ES-I3 (cell line): ENCODE data around the gene PRKD1.
"Not testable (repeated sequence)": the region's sequence is repeated elsewhere in the genome, so short reads cannot be mapped to it uniquely, and the experiment has no call there.

Experiments
- H3K36me3 ChIP-seq: 2 replicates; pipeline ENCODE4 v1.6.1; 2013; ENCODE audit warnings: mild to moderate bottlenecking, low read length, control low read depth, moderate library complexity; ENCODE audit not compliant: insufficient read depth
- H3K4me1 ChIP-seq: 2 replicates; pipeline ENCODE4 v1.6.1; 2013; ENCODE audit warnings: mild to moderate bottlenecking, control low read depth, low read length; ENCODE audit not compliant: insufficient read depth
- H3K9ac ChIP-seq: 2 replicates; pipeline ENCODE4 v1.6.1; 2013; ENCODE audit warnings: low read depth, mild to moderate bottlenecking, low read length, moderate library complexity
- H3K9me3 ChIP-seq: 2 replicates; pipeline ENCODE4 v1.6.1; 2013; ENCODE audit warnings: mild to moderate bottlenecking, low read length, moderate library complexity; ENCODE audit not compliant: control insufficient read depth, insufficient read depth

The PRKD1 gene

DNA sequence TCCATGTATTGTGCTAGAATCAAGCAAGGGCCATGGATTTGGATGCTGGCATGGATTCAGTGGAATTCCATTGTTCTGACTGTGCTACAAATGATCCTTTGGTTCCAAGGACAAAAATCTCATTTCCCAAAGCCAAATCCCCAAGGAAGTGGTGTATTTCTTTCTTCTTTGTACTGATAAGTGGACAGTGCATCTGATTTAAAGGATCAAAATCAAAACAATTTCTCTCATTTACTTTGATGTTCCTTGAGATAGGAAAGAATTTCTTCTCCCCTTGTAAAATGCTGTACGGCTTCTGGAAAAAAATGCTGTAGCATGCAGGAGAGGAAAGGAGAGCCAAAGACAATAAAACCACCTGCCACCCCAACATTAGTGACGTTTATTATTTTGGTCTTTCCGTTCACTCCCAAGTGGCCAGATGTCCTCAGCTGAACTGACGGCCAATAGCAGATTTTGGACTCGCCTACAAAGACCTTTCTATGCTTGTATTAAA lies 185.7 kb downstream of the PRKD1 start:
- Histone ChIP-seq H3K4me1 (no peaks in the 10 kb centered on the region), H3K9me3 (no peaks in the 10 kb centered on the region), H3K9ac (no peak overlapping the region), H3K36me3 (no peaks in the 10 kb centered on the region)

DNA sequence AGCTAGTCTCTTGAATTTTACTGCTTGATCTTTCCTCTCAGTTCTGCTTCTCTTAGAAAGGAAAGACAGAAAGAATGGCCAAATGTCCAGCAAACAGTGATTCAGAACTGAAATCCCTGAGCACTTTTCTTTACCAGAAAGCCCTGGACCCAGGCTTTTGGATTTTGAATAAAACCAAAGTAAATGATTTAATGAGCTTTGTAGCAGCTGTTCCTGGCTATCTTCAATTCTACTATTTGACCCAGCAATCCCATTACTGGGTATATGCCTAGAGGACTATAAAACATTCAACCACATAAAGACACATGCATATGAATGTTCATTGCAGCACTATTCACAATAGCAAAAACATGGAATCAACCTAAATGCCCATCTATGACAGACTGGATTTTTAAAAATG lies 187.2 kb downstream of the PRKD1 start:
- Histone ChIP-seq H3K9ac (no peak overlapping the region), H3K36me3 (no peaks in the 10 kb centered on the region)

DNA sequence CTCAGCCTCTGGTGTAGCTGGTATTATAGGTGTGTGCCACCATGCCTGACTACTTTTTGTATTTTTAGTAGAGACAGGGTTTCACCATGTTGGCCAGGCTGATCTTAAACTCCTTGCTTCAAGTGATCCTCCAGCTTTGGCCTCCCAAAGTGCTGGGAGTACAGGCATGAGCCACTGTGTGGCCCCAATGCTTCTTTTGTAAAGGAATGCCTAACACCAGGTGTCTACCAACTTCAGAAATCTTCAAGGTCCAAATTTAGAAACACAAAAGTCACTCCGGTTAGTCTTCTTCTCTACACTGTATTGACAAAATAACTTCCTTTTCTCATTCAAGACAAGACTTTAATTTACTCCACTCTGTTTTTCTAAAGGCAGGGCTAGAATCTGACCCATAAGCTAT lies 188.7 kb downstream of the PRKD1 start:
- Histone ChIP-seq H3K36me3 (no peaks in the 10 kb centered on the region), H3K4me1 (no peaks in the 10 kb centered on the region), H3K9ac (no peak overlapping the region), H3K9me3 (no peaks in the 10 kb centered on the region)

More for the DNA sequence above, 187.2 kb downstream of the PRKD1 start:
- Histone ChIP-seq H3K9me3 (no peaks in the 10 kb centered on the region), H3K4me1 (no peaks in the 10 kb centered on the region)

DNA sequence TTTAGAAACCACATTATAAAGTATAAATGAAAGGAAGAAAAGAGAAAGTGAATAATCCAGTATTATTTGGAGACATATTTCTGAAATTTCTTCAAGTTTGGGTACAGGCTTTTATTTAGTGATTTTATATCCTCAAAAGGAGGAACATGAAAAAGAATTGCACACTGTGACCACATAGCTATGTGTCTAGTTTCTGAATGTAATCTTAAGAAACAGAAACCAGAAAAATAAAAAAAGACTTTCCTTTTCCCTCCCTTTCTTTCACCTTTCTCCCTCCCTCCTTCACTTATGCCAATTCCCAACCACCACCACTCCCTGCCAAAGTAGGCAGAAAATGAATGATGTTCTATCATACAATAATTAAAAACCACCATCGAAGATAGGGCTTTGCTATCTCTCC lies 189.6 kb downstream of the PRKD1 start:
- Histone ChIP-seq H3K36me3 (no peaks in the 10 kb centered on the region), H3K9me3 (no peaks in the 10 kb centered on the region), H3K4me1 (no peaks in the 10 kb centered on the region), H3K9ac (no peak overlapping the region)

DNA sequence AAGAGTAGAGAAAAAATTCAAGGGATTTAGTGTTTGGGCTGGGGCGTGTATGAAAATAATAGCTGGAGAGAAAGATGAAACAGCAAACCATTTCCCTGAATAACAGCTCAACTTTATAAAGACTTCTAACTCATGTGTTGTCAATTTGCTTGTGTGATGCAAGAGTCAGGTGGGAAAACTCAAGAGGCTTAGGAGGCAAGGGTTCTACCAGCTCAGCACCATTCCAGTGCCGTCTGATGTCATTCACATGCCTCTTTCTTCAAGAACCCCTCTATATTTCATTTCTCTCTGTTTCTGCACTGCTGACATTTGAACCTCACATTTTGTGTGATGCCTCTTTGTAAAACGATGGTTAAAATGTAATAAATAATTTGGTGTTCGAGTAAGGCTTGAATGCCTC lies 192.2 kb downstream of the PRKD1 start:
- Histone ChIP-seq H3K4me1 (no peaks in the 10 kb centered on the region), H3K9me3 (no peaks in the 10 kb centered on the region), H3K36me3 (no peaks in the 10 kb centered on the region), H3K9ac (no peak overlapping the region)

DNA sequence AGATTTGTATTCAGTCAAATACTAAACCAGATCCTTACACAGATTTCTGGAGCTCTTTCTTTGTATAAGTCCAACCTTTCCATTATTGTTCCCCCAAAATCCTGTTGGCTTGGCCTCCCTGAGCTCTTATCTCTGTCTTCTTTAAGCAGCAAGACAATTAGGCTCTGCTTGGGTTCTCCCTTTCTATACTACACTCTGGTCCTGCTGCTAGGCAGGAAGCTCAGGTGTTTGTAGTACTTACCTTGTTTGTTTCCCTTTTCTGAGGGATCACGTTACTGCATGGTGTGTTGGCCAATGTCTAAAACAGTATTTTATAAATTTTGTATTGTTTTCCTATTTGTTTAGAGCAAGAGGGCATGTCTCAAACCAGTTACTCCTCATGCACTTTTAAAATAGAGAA lies 192.9 kb downstream of the PRKD1 start:
- Histone ChIP-seq H3K9me3 (no peaks in the 10 kb centered on the region), H3K4me1 (no peaks in the 10 kb centered on the region)

DNA sequence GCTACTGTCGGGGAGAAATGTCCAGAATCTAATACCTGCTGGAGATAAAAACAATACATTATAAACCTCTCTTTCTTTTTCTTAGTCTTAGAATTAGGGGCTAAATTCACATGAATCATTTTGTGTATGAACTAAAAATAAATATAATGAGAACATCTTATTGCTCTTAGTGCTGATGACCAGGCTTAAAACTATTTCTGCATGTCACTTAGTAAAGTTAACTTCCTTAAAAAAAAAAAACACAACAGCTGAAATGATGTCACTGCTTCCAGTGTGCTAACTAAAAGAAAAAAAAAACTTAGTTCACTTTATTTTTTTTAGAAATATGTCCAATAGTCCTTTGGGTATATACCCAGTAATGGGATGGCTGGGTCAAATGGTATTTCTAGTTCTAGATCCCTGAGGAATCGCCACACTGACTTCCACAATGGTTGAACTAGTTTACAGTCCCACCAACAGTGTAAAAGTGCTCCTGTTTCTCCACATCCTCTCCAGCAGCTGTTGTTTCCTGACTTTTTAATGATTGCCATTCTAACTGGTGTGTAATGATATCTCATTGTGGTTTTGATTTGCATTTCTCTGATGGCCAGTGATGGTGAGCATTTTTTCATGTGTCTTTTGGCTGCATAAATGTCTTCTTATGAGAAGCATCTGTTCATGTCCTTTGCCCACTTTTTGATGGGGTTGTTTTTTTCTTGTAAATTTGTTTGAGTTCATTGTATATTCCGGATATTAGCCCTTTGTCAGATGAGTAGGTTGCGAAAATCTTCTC lies 200.9 kb downstream of the PRKD1 start:
- H3K9me3 ChIP-seq, H3K9ac ChIP-seq, H3K36me3 ChIP-seq, H3K4me1 ChIP-seq: not testable (repeated sequence)

More for the DNA sequence above, 192.9 kb downstream of the PRKD1 start:
- Histone ChIP-seq H3K36me3 (no peaks in the 10 kb centered on the region), H3K9ac (no peak overlapping the region)

DNA sequence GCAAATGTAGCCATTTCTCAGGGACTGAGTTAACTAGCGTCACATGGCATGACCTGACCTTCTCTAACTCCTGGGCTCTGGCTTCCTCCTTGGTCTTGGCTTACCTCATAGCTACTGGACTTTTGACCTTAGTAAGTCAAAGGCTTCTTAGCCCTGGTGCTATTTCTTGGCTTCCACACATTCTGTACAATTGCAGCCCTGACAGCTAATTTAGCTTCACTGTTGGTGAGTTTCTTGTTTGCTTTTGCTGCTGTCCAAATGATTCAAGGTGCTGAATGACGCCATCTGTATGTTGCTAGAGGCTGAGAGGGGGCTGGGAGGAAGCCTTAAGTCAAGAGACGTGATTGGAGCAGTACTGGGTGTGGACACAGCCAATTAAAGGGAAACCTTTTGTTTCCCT lies 202.7 kb downstream of the PRKD1 start:
- no peak overlapping the region for H3K9ac ChIP-seq
- H3K9me3 ChIP-seq: no peaks in the 10 kb centered on the region
- no peaks in the 10 kb centered on the region for H3K36me3 ChIP-seq
- H3K4me1 ChIP-seq: no peaks in the 10 kb centered on the region

DNA sequence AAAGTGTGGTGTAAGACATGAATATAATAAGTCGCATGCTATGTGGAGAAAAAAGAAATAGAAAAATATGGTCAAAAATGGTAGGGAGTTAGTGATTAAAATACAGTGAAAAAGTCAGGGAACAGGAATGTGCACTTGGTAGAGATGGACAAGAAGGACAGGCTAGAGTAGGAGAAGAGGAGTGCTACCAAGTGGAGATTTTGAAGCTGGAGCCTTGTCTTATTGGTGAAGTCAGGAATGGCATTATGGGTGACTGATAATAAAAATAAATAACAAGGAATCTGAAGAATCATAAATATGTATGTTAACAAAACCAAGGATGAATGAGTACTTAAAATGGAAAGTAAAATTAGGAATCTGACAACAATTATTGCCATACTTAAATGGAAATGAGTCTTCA lies 204.8 kb downstream of the PRKD1 start:
- no peaks in the 10 kb centered on the region for H3K4me1 ChIP-seq
- no peak overlapping the region for H3K9ac ChIP-seq
- no peaks in the 10 kb centered on the region for H3K36me3 ChIP-seq
- no peaks in the 10 kb centered on the region for H3K9me3 ChIP-seq

DNA sequence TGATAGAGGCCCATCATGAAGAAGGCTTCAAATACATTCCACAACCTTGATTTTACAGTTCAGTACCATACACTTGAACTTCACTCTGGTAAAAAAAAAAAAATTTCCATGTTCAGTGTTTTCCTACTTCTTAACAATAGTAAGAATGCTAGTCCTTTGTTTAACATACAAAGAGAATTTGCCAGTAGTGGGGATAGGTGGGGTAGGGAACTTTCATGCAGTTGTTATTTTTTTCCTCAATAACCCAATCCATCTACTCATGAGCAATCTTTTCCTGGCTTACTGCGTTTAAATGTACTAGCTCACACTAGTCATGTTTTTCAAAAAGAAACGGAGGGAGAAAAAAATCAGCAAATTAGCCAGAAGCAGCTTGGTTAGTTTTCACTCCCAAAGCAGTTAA lies 206.1 kb downstream of the PRKD1 start:
- H3K9me3 ChIP-seq: no peaks in the 10 kb centered on the region
- H3K36me3 ChIP-seq: no peaks in the 10 kb centered on the region
- H3K9ac ChIP-seq: no peak overlapping the region
- no peaks in the 10 kb centered on the region for H3K4me1 ChIP-seq

DNA sequence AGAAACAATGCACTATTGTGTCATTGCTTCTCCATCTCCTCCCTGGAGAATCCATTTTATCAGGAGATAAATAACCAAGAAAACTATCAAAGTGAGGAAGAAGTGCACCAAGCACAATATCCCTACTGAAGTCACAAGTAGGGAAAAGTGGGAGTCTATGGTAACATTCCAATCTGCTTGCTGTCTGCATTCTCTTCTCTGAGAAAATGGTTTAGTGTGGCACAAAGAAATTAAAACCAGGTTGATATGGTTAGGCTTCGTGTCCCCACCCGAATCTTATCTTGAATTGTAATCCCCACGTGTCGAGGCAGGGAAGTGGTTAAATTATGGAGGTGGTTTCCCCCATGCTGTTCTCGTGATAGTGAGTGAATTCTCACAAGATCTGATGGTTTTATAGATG lies 209.7 kb downstream of the PRKD1 start:
- Histone ChIP-seq H3K9me3 (no peaks in the 10 kb centered on the region), H3K36me3 (no peaks in the 10 kb centered on the region), H3K4me1 (no peaks in the 10 kb centered on the region), H3K9ac (no peak overlapping the region)

DNA sequence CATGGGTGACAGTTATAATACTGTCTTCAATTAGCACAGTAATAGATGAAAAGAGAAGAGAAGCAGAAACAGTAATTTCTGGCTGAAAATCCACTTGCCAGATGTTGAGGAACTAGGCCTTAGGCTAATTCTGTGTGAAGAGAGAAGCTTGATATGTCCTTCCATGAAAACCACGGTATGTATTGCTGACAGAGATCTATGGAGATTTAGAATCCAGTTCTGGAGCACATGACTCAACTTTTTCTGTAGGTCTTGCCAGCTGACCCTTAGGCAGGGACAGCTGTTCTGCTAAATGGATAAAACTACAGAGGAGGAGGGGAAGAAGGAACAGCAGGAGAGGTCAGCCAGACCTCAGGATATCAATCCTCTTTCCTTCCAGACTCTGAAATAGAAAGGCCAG lies 211.5 kb downstream of the PRKD1 start:
- H3K9ac ChIP-seq: no peak overlapping the region
- no peaks in the 10 kb centered on the region for H3K4me1 ChIP-seq
- no peaks in the 10 kb centered on the region for H3K36me3 ChIP-seq
- H3K9me3 ChIP-seq: no peaks in the 10 kb centered on the region

DNA sequence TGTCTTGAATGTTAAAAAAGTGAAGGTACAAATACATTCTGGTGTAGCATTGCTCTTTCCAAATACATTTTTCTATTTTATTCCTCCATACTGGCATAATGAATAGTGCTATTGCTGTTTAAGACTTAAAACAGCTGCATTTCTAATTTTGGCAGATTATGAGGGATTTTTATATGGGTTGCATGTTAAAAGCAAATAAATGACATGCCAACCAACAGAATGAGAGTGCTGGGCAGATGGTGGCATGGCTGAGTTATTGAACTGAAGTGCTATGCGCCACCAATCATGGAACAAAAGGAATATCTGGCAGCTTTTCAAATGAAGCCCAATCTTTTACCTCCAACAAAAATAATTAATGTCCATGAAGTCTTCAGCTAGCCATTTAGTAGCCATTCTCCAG lies 215.0 kb downstream of the PRKD1 start:
- Histone ChIP-seq H3K9ac (no peak overlapping the region), H3K9me3 (no peaks in the 10 kb centered on the region), H3K4me1 (no peaks in the 10 kb centered on the region), H3K36me3 (no peaks in the 10 kb centered on the region)

DNA sequence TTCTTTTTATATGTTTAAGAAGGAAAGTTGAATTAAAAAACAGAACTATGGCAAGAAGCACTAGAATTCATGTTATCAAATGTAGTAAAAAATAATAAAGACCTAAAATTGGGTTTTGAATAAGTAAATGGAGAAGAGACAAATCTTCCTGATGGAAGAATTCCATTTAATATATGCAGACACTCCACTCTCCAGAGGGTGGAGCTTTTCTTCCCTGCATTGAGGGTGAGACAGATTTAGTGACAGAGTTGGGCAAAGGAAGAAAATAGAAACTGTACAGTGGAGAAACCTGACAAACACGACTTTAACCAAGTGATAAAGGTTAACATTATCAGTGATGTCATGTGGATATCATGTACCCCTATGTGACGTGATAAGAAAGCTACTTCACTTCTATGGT lies 217.6 kb downstream of the PRKD1 start:
- Histone ChIP-seq H3K9me3 (no peaks in the 10 kb centered on the region), H3K9ac (no peak overlapping the region), H3K4me1 (no peaks in the 10 kb centered on the region), H3K36me3 (no peaks in the 10 kb centered on the region)

DNA sequence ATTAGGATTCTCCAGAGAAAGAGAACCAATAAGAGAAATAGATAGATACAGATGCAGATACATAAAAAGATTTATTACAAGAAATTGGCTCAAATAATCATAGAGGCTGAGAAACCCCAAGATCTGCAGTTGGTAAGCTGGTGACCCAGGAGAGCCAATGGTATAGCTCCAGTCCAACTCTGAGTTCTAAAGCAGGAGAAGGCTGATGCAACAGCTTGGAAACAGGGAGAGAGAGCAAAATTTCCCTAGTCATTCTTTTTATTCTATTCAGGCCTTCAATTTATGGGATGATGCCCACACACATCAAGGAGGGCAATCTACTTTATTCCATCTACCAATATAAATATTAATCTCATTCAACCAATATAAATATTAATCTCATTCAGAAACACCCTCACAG lies 218.2 kb downstream of the PRKD1 start:
- H3K9ac ChIP-seq: no peak overlapping the region
- no peaks in the 10 kb centered on the region for H3K4me1 ChIP-seq
- H3K9me3 ChIP-seq: no peaks in the 10 kb centered on the region
- H3K36me3 ChIP-seq: no peaks in the 10 kb centered on the region
